Nasal cavity respiratory epithelium epithelial cell of viscerocranial mucosa (primary cell): ENCODE measurements around the gene UQCR11. TPM values are rescaled to one million over a fixed set of nuclear protein-coding genes. Genes with fewer than 3 reads are reported as not detected.

Experiments
- total RNA-seq: library from RNA; depleted of rRNA; stranded (reverse); fragments of >200 nt; gene quantifications from 2 replicates; pipeline ENCODE4 v1.2.3, GENCODE V29; 2014

The UQCR11 gene
- total RNA-seq: 53.5 and 116 TPM in 2 replicates

DNA sequence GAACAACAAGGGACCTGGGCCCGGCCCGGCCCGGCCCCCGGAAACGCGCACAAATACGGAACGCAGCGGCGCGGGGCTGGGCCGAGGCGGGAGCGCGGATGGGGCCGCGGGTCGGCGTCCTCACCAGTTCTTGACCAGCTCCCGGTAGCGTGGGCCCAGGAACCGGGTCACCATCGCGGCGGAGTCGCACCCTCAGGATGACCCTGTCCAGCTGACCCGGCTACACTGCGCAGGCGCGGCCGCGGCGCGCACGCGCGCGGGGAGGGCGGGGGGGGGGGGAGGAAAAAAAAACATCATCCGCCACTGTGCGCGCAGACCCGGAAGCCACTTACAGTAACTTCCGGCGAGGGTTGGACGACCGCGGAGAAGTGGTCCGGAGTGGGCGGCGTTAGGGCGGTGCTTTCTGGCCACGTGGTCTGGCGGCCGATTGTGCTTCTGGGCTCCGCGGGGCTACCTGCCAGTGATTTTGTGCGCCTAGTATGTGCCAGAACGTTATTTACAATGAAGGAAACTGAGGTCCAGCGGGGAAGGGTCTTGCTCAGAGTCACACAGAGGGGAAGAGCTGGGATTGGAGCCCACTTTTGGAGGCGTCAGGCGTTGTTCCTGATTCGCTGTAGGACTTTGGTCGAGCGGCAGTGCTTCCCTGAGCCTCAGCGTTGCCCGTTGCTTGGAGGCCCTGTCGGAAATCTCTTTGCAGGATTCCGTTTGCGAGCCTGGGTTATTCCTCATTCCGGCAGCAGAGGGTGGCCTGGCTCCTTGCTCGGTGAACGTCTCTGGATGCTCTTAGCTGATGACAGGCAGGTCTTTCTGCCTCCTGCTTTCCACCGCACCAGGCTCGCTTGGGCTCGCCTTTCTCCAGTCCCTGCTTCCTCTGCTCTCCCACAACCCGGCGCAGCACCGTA lies at the start of gene UQCR11:
Gene UQCR11, minus strand, starts transcription at position 227 of the 902 bp plus-strand sequence. Its CDS starts 53 bp downstream, at position 174.

GRCh38 chr19:1652471-1653299 lies 47.4 kb upstream of the UQCR11 start, which contains the start of gene TCF3:
TSS of gene TCF3 (minus strand) at chr19:1652615. CDS start at chr19:1650248, 2,367 bp downstream.

DNA sequence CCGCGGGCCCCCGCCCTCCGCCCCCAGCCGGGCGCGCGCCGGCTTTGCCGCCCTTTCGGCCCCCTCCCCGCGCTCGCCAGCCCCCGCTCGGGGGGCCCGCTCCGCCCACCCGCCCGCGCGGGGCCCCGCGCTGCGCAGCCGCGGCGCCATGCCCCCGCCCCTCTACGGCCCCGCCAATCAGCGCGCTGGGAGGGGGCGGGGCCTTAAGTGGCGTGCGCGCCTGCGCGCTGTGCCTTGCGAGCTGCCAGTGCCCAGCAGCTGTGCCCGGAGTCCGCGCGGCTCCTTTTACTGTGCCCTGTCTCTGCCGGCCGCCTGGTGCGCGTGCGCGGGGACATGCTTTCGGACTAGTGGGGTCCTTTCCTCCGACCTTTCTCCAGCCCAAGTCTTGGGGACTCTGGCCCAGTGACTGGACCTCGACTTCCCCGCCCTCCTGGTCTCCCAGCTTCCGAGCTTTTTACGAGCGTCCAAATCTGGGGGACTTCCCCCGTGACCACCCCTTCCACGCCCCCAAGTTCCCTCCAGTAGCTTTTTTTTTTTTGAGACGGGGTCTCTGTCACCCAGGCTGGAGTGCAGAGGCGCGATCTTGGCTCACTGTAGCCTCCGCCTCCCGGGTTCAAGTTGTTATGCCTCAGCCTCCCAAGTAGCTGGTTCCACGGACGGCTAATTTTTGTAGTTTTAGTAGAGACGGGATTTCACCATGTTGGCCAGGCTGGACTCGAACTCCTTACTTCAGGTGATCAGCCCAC lies 12.3 kb downstream of the UQCR11 start, which contains the start of gene MBD3:
Gene MBD3, minus strand, starts transcription at position 111 of the 746 bp plus-strand sequence. CDS start 234 bp downstream, outside the sequence.

GRCh38 chr19:1568320-1569019 lies 36.8 kb downstream of the UQCR11 start, which contains the start of gene MEX3D:
TSS of gene MEX3D (minus strand) at chr19:1568325. CDS start at chr19:1568058, 267 bp downstream.

Other genes starting within 250 kb of the UQCR11 start
- 64.0 and 67.3 TPM in 2 replicates for gene NDUFS7, start 221.6 kb downstream of the UQCR11 start, total RNA-seq
- 2.4 and 26.9 TPM in 2 replicates for gene GAMT, start 203.9 kb downstream of the UQCR11 start, total RNA-seq
- 58.0 and 108 TPM in 2 replicates for gene DAZAP1, start 197.9 kb downstream of the UQCR11 start, total RNA-seq
- 288 and 442 TPM in 2 replicates for gene RPS15, start 167.1 kb downstream of the UQCR11 start, total RNA-seq
- 0.14 and 0.34 TPM in 2 replicates for gene APC2, start 155.3 kb downstream of the UQCR11 start, total RNA-seq
- gene C19orf25, start 126.2 kb downstream of the UQCR11 start, total RNA-seq: 29.7 and 32.3 TPM in 2 replicates
- 0.68 and 1.2 TPM in 2 replicates for gene PCSK4, start 115.1 kb downstream of the UQCR11 start, total RNA-seq
- 1.4 and 4.2 TPM in 2 replicates for gene REEP6, start 114.3 kb downstream of the UQCR11 start, total RNA-seq
- 3.1 and 8.6 TPM in 2 replicates for gene ADAMTSL5, start 92.4 kb downstream of the UQCR11 start, total RNA-seq
- gene PLK5, start 81.4 kb downstream of the UQCR11 start, total RNA-seq: not detected in 2 replicates
- gene MEX3D, start 37.1 kb downstream of the UQCR11 start, total RNA-seq: 34.9 and 56.7 TPM in 2 replicates
- gene MBD3, start 12.6 kb downstream of the UQCR11 start, total RNA-seq: 85.4 and 101 TPM in 2 replicates
- 82.7 and 196 TPM in 2 replicates for gene TCF3, start 47.2 kb upstream of the UQCR11 start, total RNA-seq
- gene ONECUT3, start 148.0 kb upstream of the UQCR11 start, total RNA-seq: under 0.01 TPM in 2 replicates
- under 0.01 and 1.1 TPM in 2 replicates for gene ATP8B3, start 206.8 kb upstream of the UQCR11 start, total RNA-seq
- gene REXO1, start 243.0 kb upstream of the UQCR11 start, total RNA-seq: 7.5 and 20.5 TPM in 2 replicates